ENCODE results near the gene TK1.

DNA sequence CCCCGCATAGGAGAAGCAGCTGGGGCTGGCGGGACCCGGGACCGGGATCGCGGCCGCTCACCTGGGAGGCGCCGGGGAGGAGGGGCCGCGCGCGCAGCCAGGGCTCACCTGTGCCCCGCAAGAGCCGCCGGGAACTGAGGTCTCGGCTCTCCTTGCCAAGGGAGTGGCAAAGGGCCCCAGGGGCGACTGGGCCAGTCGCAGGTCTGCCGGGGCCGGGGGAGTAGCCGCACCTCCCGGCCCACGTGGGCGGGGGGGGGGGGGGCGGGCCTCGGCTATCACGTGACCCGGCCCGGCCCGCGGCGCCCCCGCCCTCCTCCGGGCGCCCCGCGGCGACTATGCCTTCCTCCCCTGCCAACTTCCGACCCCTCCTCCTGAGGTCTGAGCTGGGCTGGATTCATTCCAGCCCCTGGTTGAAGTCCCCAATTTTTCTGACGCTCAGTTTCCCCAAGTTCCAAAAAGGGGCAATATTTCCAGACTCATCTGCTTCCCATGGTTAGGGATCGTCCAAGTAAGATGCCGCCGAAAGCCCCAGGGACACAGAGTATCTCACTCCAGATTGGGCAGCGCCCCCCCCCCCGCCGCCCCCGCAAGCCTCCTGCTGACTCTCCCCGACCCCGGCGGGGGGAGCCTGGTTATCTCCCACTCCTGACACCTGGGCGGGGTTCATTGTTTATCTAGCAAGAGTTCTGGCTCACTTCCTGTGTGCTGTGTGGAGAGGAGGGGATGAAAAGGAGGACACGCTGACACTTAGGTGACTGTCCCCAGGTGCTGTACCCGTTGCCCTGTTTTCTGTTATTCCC, 58.1 kb downstream of the TK1 start, which contains the start of gene TMC6:
- TF ChIP-seq CREB1 (CRISPR knock-in tag; IDR thresholded peaks at IDR 0.05) (no peak), TEAD4 (CRISPR knock-in tag; IDR thresholded peaks at IDR 0.05) (no peak), SMAD3 (CRISPR knock-in tag; IDR thresholded peaks at IDR 0.05; ENCODE audit: borderline replicate concordance) (no peak), EMX1 (CRISPR knock-in tag; IDR thresholded peaks at IDR 0.05) (no peak), JUN (CRISPR knock-in tag; IDR thresholded peaks at IDR 0.05) (no peak), SMAD4 (CRISPR knock-in tag; IDR thresholded peaks at IDR 0.05) (no peak)
- TF ChIP-seq, protein P1, sequence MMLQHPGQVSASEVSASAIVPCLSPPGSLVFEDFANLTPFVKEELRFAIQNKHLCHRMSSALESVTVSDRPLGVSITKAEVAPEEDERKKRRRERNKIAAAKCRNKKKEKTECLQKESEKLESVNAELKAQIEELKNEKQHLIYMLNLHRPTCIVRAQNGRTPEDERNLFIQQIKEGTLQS (CRISPR knock-in tag; conservative IDR thresholded peaks at IDR 0.05) = no peak
- TF ChIP-seq, protein P2, sequence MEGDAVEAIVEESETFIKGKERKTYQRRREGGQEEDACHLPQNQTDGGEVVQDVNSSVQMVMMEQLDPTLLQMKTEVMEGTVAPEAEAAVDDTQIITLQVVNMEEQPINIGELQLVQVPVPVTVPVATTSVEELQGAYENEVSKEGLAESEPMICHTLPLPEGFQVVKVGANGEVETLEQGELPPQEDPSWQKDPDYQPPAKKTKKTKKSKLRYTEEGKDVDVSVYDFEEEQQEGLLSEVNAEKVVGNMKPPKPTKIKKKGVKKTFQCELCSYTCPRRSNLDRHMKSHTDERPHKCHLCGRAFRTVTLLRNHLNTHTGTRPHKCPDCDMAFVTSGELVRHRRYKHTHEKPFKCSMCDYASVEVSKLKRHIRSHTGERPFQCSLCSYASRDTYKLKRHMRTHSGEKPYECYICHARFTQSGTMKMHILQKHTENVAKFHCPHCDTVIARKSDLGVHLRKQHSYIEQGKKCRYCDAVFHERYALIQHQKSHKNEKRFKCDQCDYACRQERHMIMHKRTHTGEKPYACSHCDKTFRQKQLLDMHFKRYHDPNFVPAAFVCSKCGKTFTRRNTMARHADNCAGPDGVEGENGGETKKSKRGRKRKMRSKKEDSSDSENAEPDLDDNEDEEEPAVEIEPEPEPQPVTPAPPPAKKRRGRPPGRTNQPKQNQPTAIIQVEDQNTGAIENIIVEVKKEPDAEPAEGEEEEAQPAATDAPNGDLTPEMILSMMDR (IDR thresholded peaks at IDR 0.05) = no peak

Data from WTC11 (cell line).